ENCODE measurements around the gene GALNT9. TPM values are rescaled to one million over a fixed set of nuclear protein-coding genes. Genes with fewer than 3 reads are reported as not detected.
A peak's percentile ranks its signal among the peaks of the same experiment; 100 is the strongest.
"Not testable (repeated sequence)": the region's sequence is repeated elsewhere in the genome, so short reads cannot be mapped to it uniquely, and the experiment has no call there.

The GALNT9 gene
- total and polyA plus RNA-seq, 12 donors: 0.01 to 0.19 TPM; not detected in 10

DNA sequence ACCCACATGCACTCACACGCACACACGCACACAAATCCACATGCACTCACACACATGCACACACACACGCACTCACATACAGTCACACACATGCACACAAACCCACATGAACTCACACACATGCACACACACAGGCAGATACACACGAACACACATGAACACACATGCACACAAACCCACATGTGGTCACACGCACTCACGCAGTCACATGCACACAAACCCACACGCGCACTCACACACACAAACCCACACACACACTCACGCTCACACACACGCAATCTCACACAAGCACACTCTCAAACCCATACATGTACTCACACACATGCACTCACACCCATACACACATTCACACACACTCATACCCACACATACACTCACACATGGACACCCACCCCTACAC lies 61.5 kb downstream of the GALNT9 start:
- Histone ChIP-seq H3K27me3 (peaks cover 0 to 62% (median 45%) of the 10 kb centered on the region in 7 donors), H3K4me1 (no peaks in the 10 kb centered on the region), H3K27ac (no peak overlapping the region), H3K36me3 (no peaks in the 10 kb centered on the region), H3K4me3 (no peak overlapping the region), H3K9me3 (no peaks in the 10 kb centered on the region)
- WGBS, 2 donors: 91 to 99% methylated on average over 10 of the region's 10 CpGs
- intact Hi-C loops (cut with DNase I): no loop called here
- no peak for TF ChIP-seq CTCF (IDR thresholded peaks at IDR 0.05)
- ATAC-seq (no peak), DNase-seq (no peak)

GRCh38 chr12:132266802-132267201 lies 62.6 kb downstream of the GALNT9 start:
- no peak overlapping the region for H3K27ac ChIP-seq
- no peak for TF ChIP-seq CTCF (IDR thresholded peaks at IDR 0.05)
- intact Hi-C loops (cut with DNase I): no loop called here
- ATAC-seq: no peak
- whole genome bisulfite sequencing, 2 donors: 87 to 89% methylated on average over 18 of the region's 18 CpGs
- H3K27me3 ChIP-seq: peaks cover 0 to 63% (median 41%) of the 10 kb centered on the region in 7 donors
- no peak for DNase-seq
- no peaks in the 10 kb centered on the region for H3K4me1 ChIP-seq
- H3K4me3 ChIP-seq: no peak overlapping the region
- no peaks in the 10 kb centered on the region for H3K9me3 ChIP-seq
- H3K36me3 ChIP-seq: no peaks in the 10 kb centered on the region

- ATAC-seq (no peak), DNase-seq (peak in 1 of 2 donors; percentile 2)
- 85 to 87% methylated on average over 9 of the region's 9 CpGs for WGBS, 2 donors
- H3K4me3 ChIP-seq: no peak overlapping the region
- no peak overlapping the region for H3K27ac ChIP-seq
- H3K9me3 ChIP-seq: no peaks in the 10 kb centered on the region
- TF ChIP-seq CTCF (IDR thresholded peaks at IDR 0.05): no peak
- H3K4me1 ChIP-seq: no peaks in the 10 kb centered on the region
- peaks cover 0 to 63% (median 37%) of the 10 kb centered on the region in 7 donors for H3K27me3 ChIP-seq
- H3K36me3 ChIP-seq: no peaks in the 10 kb centered on the region
- intact Hi-C loops (cut with DNase I): no loop called here
These were observed 63.0 kb downstream of the GALNT9 start for GRCh38 chr12:132266370-132266769.

DNA sequence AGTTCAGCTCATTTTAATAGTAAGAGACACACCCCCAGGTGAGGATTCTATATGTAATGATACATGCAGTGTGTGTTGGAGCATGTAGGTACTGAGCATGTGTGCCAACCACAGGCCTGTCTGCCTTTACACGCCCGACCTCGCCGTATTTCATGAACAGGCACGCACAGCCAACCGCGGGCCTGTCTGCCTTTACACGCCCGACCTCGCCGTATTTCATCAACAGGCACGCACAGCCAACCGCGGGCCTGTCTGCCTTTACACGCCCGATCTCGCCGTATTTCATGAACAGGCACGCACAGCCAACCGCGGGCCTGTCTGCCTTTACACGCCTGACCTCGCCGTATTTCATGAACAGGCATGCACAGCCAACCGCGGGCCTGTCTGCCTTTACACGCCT lies 63.6 kb downstream of the GALNT9 start:
- H3K4me3 ChIP-seq; ATAC-seq; H3K36me3 ChIP-seq; H3K9me3 ChIP-seq; H3K27ac ChIP-seq; H3K4me1 ChIP-seq; intact Hi-C loops (cut with DNase I): not testable (repeated sequence)
- WGBS, 2 donors: 95 to 96% methylated on average over 27 of the region's 27 CpGs
- H3K27me3 ChIP-seq: peaks cover 0 to 61% (median 31%) of the 10 kb centered on the region in 7 donors
- peak in 1 of 2 donors; percentile 1 for DNase-seq

- intact Hi-C loops (cut with DNase I): no loop called here
- 88 to 89% methylated on average over 25 of the region's 25 CpGs for WGBS, 2 donors
- Histone ChIP-seq H3K36me3 (no peaks in the 10 kb centered on the region), H3K27ac (no peak overlapping the region), H3K9me3 (no peaks in the 10 kb centered on the region), H3K4me1 (no peaks in the 10 kb centered on the region), H3K4me3 (no peak overlapping the region), H3K27me3 (peaks cover 0 to 57% (median 25%) of the 10 kb centered on the region in 7 donors)
- TF ChIP-seq CTCF (IDR thresholded peaks at IDR 0.05): no peak
- DNase-seq (peak in 1 of 2 donors; percentile 2), ATAC-seq (no peak)
These were observed 64.2 kb downstream of the GALNT9 start for GRCh38 chr12:132265056-132265800.

Measured in heart right ventricle (tissue), 16 donors.